Activated CD8-positive, alpha-beta memory T cell treated with anti-CD3 and anti-CD28 coated beads, Interleukin-2, amount 50 U/mL, for 1 hour (primary cell): Measurements from ENCODE around the gene SLC26A5.

Experiments used
- DNase-seq: peaks from one replicate; pipeline ENCODE4 v3.0.0-alpha.2; 2020; ENCODE audit errors: extremely low read depth

The SLC26A5 gene

DNA sequence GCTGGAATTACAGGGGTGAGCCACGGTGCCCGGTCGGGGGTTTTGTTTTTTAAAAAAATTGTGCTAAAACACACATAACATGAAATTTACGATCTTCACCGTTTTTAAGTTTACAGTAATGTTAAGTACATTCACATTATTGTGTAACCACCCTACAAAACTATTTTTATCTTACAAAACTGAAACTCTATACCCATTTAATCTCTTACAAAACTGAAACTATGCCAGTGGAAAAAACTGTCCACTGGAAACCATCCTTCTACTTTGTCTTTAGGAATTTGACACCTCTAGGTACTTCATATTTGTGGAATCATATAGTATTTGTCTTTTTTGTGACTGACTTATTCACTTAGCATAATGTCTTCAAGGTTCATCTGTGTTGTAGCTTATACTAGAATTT, 99.6 kb downstream of the SLC26A5 start:
- no peak for DNase-seq

DNA sequence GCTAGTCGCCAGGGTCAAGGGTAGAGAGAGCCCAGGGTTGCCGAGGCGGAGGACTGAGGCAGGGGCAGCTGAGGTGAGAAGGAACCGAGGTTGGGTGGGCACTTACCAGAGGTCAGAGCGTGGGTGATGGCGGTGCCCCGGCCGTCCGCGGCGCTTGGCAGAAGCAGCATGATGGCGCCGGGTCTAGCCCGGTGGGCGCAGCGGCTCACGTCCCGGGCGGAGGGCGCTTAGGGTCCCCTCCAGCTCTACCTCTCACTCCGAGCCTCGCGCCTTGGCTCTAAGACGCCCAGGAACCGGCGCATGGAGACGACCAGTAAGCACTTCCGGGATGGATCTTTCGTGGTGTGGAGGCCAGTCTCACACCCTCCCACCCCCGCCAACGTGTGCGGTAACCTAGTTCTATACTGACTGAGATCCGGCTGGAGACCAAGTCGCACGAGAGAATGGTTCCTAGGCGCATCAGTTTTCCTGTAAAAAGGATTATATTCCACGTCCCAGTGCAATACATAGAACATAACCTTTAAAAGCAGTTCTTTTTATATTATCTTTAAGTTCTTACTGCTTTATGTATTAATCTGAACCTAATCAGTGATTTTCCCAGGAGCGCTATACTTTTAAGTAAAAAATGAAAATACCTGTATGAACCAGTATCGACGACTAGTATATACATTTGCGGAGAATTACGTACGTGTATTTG, 101.4 kb downstream of the SLC26A5 start, which contains the start of gene DNAJC2:
TSS of gene DNAJC2 (minus strand) at position 315 of the 697 bp plus-strand sequence. CDS start at position 170, 145 bp downstream.
- DNase-seq = peak; percentile 74

DNA sequence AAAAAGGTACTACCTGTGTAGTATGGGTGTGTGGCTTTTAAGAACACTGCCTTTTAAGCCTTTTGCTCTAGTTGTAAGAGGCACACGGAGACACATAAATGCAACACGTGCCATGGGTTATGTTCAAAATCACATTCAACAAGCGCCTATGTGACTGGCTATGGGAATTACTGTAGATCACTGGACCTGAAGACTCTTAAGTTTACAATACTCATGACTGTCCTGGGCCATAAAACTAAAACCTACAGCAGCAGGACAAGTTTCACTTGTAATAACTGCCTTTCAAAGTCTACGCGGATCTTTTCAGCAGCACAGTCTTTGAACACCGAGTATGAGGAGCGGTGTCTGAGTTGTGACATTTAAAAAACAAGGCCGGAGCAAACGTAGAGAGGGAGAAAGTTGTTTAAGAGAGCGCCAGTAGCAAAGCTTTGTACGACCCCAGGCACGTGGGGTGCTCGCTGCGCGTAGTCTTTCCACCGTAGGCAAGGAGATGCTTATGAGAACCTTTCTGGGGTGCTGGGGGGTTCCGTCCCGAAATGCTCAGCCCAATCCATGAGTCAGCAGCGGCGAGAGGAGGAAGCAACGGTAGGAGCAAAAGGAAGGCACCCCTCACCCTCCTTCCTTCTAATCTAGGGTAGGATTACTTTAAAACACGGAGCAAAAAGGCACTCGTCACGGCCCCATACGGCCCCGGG, 102.1 kb downstream of the SLC26A5 start:
- no peak for DNase-seq

DNA sequence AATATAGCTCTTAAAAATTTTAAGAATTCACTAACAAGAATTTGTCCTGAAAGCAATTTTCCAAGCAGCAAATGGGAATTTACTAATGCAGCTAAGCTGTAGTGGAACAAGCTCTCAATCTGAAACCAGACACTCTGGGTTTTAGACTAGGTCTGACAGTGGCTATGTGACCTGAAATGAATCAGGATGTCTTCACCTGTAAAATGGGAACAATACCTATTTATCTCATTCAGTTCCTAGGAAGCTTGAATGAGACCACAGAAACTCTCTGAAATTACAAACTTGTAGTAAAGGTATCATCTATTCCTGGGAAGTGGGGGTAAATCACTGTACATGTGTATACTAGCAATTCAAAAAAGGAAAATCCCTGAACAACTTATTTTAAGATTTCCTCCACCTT, 102.7 kb downstream of the SLC26A5 start:
- no peak for DNase-seq

DNA sequence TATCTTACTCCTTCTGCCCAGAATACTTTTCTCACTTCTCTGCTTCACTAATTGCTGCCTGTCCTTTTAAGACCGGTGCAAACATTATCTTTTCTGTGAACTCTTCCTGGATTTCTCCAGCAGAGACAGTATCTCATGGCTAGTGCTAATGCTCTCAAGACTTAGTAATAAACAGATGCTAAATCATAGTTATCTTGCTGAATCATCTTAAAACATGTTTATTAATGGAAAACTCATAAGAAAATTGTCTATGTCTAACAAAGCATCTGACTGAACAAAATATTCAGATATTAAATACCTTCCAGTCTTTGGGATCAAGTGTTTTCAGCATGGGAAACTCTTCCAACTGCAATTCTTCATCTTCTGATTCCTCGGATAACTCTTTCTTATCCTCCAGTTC, 104.5 kb downstream of the SLC26A5 start:
- no peak for DNase-seq

DNA sequence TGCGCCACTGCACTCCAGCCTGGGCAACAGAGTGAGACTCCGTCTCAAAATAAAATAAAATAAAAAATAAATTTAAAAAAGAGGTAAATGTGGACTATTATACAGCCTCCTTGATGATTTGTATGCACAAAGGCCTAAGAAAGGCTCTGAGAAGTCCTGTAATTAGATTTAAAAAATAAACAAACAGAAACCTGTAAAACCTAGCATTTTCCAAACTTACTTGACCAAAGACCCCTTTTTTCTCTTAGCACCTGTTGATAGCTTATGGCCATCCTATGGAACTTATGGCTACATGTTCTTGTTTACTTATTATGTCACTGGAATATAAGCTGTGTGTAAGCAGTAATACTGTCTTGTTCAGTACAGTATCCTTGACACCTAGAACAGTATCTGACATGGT, 107.1 kb downstream of the SLC26A5 start:
- no peak for DNase-seq

DNA sequence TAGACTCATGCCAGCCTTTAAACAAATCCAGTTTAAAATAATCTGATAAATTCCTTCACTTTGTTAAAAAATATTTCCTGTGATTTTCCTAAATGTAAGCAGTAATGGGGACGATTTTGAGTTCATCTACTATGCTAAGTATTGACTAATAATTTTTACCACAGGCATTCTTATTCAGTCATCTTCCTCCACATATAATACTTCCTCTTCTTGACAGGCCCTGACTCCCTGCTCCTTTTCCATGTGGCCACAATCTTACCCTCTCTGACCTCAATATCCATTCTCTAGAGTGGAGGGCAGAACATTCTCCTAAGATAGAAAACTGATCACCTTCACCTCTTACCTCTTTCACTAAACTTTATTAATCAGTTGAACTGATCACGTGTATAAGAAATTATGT, 109.2 kb downstream of the SLC26A5 start:
- no peak for DNase-seq

DNA sequence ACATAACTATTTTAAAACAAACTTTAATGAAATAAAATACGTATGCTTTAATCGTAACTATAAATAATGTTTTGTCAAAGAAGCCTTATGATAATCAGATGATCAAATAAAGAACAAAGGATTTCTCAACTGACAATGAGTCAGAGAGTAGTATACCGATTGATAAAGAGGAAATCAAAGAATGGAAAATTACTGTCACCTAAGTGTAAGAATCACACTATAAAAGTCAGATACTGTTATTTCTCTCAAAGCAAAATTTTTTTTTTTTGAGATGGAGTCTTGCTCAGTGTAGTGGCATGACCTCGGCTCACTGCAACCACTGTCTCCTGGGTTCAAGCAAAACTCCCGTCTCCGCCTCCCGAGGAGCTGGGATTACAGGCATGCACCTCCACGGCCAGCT, 120.3 kb downstream of the SLC26A5 start:
- no peak for DNase-seq
